NCI-H526 treated with DMSO at 0.1 percent for 48 hours (cell line): Measurements from ENCODE around the gene SPSB4.
A peak's percentile ranks its signal among the peaks of the same experiment; 100 is the strongest.
"Not testable (repeated sequence)": the region's sequence is repeated elsewhere in the genome, so short reads cannot be mapped to it uniquely, and the experiment has no call there.

Source experiments
- DNase-seq: peaks from one replicate; lab custom pipeline; 2025; lab: John Stamatoyannopoulos, UW

The SPSB4 gene

DNA sequence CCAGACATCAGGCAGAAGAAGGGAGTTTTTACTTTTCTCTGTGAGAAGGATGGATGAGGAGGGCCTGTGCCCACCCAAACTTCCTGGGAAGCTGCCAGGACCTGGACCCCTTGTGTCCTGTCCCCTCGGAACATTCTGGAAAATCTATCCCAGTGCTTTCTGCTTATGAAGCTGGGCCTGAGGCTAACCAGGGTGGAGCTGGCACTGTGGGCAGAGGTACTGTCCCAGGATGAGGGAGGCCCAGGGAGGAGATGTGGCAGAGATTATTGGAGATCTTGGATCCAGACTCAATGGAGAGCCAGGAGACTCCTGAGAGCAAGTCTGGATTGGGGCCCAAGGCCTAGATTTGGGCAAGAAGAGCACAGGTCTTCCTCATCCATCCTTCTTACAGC lies 44.4 kb downstream of the SPSB4 start:
- no peak for DNase-seq

DNA sequence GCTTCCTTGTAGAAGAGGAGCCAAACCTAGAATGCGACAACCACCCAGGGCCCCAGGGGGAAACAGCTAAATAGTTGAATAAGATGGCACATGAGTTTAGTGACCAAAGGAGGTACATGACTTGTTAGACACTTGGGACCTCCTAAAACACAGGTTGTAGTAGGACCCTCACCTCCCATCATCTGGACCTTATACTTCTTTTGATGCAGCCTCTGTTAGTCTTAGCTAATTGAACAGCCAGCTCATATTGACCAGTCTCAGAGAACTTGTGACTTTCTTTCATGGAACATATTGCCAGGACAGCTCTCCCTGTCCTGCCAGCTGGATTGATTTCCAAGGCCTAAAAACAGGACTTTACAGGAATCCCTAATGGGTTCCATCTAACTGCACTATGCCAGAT lies 45.0 kb downstream of the SPSB4 start:
- no peak for DNase-seq

DNA sequence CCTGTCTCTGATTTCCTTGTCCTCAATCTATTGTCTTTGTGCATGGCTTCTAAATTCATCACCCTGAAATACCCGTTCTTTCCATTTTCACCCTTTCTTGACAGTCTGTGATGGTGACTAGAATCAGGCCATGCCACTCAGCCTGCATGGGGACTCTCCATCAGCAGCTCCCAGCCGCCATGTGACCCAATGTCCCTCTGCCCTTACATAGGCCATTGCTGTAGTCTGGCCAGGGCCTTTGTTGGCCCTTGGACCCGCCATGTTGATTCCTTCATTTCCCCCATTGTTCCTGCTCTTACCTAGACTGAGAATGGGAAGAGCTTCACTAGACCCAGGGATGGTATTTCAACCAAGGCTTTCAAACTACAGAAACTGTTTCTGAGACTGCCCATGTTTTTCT lies 45.8 kb downstream of the SPSB4 start:
- DNase-seq = no peak

DNA sequence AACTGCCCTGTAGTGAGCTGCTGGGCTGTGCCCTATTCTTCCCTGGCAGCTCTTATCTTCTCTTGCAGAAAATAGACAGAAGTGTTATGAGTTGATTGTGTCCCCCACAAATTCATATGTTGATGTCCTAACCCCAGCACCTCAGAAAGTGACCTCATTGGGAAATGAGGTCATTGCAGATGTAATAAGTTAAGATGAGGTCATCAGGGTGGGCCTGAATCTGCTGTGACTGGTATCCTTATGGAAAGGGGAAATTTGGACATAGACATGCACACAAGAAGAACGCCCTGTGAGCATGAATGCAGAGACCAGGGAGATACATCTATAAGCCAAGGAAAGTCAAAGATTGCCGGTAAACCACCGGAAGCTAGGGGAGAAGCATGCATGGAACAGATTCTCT lies 49.0 kb downstream of the SPSB4 start:
- no peak for DNase-seq

DNA sequence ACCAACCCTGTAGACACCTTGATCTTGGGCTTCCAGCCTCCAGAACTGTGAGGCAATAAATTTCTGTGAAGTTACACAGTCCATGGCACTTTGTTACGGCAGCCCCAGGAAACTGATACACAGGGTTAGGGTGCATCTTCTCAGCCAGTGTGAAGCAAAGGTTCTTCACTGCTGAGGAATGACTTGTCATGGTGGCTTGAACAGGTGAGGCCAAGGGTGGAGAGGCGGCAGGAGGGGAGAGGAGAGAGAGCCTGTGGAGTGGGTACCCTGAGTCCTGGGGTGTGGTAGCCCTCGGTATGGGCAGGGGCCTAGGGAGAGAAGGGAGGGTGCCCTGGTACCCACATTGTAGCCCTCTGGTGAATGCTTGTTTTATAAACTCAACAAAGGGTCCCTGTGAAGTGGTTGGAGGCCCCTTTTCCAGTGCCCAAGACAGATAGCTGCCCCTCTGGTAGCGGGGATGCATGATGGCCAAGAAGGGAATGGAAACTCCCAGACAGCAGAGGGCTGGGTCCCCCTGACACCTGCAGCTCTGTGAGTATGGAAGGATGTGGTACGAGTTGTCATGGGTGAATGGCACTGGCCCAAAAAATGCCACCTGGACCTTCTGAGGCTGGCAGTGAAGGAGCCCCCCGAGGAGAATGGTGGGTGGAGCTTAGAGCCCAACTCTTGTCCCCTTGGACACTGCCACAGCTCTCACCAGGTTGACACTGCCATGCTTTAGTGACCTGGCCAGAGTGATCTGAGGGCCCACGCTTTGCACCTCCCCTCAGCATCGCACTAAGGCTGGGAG lies 49.6 kb downstream of the SPSB4 start:
- no peak for DNase-seq

DNA sequence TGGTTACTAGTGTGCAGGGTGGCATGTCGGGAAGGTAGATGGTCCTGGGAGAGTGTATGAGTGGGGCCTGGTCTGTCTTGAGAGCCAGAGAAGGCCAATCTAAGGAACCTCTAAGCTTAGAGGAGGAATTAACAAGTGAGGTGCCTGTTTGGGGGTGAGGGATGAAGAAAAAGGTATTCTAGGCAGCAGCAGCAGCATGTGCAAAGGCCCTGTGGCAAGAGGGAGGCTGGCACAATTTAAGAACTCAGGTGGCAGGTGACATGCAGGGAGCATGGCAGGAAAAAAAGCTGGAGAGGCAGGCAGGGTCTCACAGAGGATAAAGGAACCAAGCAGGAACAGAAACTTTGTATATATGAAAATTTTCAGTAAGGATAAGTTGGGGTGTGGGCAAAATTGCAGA lies 51.2 kb downstream of the SPSB4 start:
- no peak for DNase-seq

DNA sequence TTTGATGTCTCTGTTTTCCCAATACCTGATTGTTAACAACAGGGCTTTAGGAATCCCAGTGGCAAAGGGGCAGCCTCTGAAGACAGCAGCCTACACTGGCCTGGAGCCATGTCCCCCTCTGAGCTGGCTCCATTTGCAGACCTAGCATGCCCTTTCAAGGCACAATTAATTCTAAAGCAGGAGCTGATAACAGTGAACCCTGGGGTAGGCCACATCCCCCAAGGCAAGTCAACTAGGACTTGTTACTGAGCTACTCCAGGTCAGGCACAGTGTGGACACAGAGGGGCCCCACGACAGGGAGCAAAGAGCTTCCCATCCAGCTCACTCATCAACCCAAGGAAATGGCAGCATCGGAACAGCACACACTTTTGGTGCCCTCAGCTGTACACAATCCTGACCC lies 51.9 kb downstream of the SPSB4 start:
- no peak for DNase-seq

DNA sequence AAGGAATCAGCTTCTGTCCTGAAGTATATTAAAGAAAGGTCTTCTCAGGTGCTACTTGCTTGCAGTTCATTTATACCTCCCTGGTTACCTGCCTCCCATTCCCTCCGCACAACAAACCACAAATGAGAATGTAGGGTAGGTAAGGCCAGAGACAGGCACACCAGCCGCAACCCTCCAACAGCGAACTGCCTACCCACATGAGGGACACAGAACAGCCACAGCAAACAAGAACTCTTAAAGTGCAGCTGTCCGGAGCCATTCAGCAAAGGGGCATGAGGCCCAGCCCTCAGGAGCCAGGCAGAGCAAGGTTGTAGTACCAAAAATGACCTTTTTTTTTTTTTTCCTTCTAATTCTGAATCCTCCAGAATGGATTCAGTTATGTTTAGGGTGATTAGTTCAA lies 52.4 kb downstream of the SPSB4 start:
- no peak for DNase-seq

DNA sequence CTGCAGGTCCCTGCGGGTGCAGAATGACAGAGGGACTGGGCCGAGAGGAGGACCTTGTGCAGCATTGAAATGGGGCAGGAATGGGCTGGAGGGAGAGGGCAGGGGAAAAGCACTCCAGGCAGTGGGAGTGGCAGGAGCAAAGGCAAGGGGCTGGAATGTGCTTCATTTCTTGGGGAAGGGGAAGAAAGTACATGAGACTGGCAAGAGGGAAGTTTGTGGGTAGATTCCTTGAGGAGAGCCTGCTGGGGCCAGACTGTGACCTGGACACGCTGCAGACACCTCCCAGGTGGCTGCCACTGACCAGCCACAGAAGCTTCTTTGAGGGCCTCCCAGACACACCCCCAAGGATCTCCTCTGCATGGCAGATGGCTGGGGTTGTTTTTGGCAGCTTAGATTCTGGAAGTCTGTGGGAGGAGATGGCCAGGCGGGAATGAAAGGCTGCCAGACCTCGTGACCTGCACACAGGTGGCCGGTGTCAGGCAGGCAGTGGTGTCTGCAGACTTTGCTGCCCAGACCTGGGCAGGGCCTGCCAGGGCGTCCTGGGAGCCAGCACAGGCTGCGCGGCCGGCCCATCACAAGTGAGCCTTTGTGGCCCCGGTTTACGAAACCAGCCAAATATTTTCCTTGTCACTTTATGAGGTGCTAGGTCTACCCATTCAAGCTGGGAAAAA lies 53.1 kb downstream of the SPSB4 start:
- DNase-seq = no peak

DNA sequence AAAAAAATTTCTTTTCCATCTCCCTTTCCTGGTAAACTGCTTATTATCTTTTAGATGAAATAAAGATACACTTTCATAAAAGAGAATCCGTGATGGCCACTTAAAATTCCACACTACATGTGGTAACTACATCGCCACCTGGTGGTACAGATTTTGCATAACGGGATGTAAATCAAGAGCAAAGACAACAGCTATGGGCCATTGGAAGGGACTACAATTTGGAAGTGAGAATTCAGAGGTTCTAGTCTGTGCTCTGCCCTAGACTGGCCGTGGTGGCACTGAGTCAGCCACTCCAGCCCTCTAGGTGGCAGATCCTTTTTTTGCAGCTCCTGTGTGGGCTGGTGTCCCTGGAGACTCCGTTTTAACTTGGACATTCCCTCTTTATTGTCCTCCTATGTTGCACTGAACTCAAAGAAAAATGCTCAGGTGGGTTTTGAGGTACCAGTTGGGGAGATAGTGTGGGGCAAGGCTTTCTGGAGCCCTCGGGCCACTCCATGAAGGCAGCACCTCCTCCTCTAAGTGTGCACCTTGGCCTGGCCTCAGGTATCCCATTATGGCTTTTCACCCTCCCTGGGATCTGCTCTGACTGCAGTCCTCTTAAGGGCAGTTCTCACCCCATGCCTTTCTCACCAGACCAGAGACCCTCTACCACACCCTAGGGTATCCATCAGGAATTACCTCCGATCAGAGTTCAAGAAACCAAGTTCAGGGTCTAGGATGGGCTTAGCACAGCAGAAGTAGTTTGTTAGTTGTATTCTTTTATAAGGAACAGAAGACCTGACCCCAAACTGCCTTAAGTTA lies 54.9 kb downstream of the SPSB4 start:
- DNase-seq = peak; percentile 52

DNA sequence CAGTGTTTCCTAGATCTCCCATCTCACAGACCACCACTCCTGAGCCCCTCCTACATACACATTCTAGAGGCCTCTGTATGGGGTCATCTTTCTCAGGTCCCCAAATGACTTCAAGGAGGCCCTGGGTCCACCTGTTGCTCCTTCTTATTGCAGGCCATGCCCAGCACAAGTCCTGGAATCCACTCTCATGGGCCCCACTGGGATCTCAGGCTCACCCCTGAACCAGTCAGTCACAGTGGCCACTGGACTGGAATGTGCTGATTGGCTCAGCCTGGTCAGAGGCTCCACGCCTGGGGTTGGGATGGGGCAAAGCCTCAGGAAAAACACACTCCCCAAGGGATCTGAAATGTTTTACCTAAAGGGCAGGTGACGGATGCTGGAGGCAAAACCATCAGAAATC lies 55.7 kb downstream of the SPSB4 start:
- DNase-seq = no peak

DNA sequence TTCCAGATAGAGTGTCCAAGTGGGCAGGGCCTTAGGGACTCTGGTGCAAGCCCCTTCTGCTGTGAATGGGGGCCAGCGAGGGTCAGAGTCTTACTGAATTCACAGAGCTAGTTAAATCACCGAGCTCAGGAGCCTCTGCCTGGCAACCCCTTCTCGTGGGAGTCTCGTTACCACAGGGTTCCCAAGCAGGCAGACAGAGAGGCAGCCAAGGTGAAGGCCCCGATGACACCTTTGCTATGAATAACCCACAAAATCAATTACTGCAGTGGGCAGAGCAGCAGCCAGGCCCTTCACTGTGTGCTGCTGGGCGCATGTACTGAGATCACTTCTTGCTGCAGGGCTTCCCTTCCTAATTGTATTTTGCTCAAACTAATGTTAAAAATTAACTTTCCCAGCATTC lies 56.9 kb downstream of the SPSB4 start:
- no peak for DNase-seq

DNA sequence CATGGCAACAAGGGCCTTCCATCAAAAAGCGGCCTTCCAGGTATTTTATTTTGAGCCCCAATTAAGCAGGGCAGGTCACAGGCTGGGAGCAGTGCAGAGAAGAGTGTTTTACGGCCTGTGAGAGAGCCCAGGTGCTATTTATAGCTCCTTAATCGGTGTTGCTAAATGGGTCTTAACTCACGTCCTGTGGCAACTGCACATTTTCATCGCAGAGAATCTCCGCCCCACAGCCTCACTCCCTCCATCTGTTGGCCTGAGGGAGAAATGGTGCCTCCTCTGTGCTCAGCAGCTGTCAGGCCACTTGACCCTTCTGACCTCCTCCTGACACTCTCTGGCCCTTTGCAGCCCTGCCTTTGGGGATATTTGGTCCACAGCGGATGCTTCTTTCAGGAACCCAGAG lies 58.6 kb downstream of the SPSB4 start:
- DNase-seq = no peak

DNA sequence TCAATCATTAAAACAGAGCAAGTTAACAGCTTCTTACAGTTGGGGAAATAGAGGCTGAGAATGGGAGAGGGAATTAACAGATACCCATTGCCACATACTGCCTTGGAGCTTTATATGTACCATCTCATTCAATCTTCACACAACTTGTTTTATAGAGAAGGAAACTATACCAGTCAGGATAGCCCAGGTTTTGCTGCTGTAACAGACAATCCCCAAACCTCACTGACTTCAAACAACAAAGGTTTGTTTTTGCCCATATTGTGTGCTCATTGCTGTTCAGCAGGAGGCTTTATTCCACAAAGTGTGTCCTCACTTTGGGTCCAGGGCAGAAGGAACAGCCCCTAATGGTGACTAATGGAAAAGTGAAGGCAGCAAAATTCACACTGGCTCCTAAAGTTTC lies 59.2 kb downstream of the SPSB4 start:
- DNase-seq = no peak

DNA sequence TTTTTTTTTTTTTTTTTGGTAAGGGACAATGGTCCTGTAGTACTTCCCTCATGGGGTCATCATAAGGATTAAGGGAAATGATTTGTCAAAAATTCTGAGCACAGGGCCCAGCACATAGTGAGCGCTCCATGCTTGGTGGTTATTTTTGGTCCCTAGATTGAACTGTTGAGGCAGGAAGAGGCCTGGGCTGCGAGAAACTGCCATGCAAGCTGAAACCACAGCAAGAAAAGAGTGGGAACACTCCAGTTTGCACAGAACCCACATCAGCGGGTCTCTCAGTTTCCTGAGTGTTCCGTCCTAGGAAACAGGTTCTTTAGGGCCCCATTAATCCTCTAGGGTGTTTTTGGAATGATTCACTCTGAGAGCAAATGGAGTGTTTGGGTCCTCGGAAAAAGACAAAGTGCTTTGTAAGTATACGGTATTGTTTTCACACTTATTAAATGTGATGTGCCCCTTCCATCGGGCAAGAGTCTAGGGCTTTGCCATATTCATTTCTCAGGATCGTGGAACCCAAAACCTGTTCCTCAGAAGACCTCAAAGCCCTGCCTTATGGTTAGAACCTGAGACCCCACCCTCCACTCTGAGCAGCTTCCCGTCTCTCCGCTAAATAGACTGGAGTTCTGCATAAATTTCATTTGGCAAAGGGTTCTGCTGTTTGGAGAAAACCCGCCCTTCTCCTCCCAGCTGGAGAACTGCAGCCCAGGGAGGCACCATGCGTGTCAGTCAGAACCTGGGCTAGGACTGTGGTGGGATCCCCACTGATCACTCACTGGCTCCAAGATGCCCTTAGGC lies 60.4 kb downstream of the SPSB4 start:
- no peak for DNase-seq

DNA sequence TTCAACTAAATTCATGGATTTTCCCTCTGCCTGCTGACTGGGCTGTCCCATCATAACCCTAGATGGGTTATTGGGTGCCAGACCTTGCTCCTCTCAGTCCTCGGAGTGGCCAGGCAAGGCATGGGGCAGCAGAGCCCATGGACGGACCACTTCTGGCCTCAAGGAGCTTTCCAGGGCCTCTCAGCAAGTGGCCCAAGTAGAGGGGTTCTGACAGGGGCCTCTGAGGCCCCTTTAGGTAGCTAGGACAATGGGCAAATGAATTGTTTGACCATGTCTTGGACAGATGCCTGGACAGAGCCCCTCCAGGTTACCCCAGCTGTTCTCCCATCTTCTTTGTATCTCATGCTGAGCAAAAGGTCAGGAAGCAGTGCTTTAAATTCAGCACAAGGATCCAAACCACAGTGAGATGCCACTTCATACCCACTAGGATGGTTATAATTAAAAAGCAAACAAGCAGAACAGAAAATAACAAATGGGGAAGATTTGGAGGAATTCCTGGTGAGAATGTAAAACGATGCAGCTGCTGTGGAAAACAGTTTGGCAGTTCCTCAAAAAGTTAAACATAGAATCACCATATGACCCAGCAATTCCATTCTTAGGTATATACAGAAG lies 61.6 kb downstream of the SPSB4 start:
- no peak for DNase-seq

DNA sequence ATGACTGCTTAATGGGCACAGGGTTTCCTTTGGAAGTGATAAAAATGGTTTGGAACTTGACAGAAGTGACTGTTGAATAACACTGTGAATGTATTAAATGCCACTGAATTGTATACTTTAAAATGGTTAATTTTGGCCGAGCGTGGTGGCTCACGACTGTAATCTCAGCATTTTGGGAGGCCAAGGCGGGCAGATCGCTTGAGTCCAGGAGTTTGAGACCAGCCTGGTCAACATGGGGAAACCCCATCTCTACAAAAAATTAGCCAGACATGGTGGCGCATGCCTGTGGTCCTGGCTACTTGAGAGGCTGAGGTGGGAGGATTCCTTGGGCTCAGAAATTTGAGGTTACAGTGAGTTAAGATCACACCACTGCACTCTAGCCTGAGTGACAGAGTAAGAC lies 62.5 kb downstream of the SPSB4 start:
- DNase-seq = not testable (repeated sequence)

DNA sequence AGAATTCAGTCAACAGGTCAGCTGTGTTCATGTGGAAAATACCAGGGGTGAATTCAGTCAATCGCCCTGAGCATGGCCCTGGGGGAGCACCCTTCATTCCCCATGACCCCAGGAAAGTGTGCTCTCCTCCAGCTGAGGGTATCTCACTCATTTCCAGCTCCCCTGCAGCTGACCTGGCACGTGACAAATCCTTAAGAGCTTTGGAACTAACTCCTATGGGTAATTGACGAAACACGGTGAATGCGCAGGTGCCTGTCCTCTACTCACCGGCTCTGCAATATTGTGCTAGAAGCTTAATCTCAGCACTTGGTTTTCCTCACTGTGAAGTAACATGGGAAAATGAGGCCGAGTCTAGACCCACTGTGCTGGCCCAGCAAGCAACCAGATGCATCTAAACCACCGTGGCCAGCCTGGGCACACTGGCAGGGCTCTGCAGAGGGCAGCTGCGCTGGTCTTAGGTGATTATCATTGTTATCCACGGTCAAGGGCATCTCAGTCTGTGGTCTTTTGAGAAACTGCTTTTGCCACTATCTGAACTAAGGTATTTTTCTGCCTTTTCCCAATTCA lies 63.1 kb downstream of the SPSB4 start:
- DNase-seq = no peak

DNA sequence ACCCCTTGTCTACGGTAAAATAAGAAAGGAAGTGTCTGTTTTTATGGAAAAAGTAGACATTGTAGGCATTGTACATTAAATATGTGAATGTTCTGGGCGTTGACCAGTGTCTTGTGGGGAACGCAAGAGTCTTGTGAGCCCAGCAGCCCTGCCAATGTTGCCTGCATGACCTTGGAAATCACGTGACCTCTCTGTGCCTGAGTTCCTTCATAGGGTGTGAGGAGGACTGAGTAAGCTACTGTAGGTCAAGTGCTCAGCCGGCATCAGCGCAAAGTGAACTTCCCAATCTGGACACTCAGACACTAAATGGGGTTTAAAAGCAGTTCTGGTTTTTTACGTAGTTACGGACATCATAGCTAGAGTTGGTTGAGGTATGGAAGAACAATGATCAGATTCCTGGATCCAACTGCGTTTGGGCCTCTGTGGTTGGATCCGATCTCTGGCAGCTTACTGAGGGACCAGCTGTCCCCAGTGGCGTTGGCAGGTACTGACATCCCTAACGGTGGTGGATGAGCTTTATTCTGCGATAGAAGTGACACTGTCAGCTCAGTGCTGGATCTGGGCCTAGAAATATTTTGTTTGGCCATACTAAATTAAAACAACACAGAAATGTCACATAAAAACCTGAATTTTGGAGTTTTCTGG lies 63.8 kb downstream of the SPSB4 start:
- DNase-seq = peak; percentile 6

DNA sequence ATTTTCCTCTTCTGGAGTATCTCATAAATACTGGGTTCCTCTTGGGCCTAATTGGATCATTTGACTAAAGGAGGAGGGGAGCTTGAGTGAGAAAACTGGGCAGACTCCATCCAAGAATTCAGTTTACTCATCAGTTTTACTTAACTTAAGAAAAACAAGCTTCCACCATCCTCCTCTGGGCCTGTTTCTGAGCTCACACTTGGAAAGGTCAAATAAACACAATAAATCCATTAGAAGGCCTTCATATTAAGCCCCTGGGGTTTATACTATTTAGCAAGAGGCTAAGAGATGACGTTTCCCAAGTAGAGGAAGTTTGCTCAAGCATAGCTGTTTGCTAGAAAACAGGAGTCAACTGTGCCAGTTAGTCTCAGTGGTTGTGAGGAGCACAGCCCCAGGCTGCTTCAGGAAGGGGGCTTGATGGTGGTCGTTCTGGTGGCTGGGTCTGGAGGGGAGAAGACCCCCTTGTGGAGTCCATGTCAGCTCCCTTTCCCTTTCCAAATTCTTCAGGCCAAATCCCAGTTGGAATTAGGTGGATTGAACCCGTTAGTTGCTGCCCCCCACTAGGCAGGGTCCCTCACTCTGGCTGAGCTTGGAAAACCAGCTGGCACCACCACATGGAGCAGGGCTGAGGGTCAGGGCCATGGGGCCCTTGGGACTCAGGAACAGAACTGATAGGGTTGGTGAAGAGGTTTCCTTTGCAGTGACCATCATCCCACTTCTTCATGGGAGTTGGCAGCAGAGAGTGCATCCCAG lies 64.8 kb downstream of the SPSB4 start:
- no peak for DNase-seq
